GM12872 (cell line): ENCODE data around the gene FBXO10.

Experiments used
- TF ChIP-seq, protein P1 (sequence below): IDR thresholded peaks from 3 replicates; pipeline ENCODE4 v1.5.1; 2011; ENCODE audit warnings: low read depth, mild to moderate bottlenecking, low read length, moderate library complexity; ENCODE audit not compliant: insufficient read depth

Gene FBXO10

DNA sequence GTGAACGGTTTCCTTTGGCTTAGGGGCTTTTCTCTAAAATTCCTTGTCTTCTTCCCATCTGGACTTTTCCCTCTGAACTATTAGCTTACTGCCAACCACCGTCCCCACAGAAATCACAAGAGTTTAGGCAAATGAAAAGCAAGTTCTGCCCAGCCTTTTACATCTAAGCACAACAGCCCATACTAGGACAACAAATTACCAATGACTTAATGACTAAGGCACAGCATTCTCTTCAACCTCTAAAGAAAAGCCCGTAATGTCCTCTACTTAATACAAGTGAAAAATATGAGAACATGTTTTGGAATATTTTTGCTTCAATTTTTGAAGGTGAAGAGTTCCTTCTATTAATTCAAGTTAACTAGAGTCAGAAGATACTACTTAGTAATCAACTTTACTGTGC, 112.2 kb downstream of the FBXO10 start:
- TF ChIP-seq, protein P1, sequence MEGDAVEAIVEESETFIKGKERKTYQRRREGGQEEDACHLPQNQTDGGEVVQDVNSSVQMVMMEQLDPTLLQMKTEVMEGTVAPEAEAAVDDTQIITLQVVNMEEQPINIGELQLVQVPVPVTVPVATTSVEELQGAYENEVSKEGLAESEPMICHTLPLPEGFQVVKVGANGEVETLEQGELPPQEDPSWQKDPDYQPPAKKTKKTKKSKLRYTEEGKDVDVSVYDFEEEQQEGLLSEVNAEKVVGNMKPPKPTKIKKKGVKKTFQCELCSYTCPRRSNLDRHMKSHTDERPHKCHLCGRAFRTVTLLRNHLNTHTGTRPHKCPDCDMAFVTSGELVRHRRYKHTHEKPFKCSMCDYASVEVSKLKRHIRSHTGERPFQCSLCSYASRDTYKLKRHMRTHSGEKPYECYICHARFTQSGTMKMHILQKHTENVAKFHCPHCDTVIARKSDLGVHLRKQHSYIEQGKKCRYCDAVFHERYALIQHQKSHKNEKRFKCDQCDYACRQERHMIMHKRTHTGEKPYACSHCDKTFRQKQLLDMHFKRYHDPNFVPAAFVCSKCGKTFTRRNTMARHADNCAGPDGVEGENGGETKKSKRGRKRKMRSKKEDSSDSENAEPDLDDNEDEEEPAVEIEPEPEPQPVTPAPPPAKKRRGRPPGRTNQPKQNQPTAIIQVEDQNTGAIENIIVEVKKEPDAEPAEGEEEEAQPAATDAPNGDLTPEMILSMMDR: no peak
